HG02763 (cell line): ENCODE results near the gene EIF2AK2.

Source experiments
- ATAC-seq: cut with Tn5 transposase; IDR thresholded peaks from one replicate; pipeline ENCODE4 v1.9.1; 2021; ENCODE audit warnings: mild to moderate bottlenecking, moderate library complexity; ENCODE audit not compliant: unreplicated experiment

Gene EIF2AK2

GRCh38 chr2:37173741-37174140, 17.0 kb upstream of the EIF2AK2 start:
- no peak for ATAC-seq

- ATAC-seq, result no peak
These were observed 14.8 kb upstream of the EIF2AK2 start for GRCh38 chr2:37171624-37171950.

GRCh38 chr2:37168217-37168981, 11.6 kb upstream of the EIF2AK2 start:
- ATAC-seq, result no peak

- ATAC-seq, result no peak
These were observed 10.9 kb upstream of the EIF2AK2 start for GRCh38 chr2:37167636-37168180.

GRCh38 chr2:37164757-37165156, 8.0 kb upstream of the EIF2AK2 start:
- no peak for ATAC-seq

GRCh38 chr2:37156071-37156856, 516 bp downstream of the EIF2AK2 start:
- ATAC-seq, result peak; percentile 8

GRCh38 chr2:37154785-37155184, 2.0 kb downstream of the EIF2AK2 start:
- ATAC-seq, result no peak

GRCh38 chr2:37153224-37153623, 3.6 kb downstream of the EIF2AK2 start:
- no peak for ATAC-seq

- no peak for ATAC-seq
These were observed 7.0 kb downstream of the EIF2AK2 start for GRCh38 chr2:37149626-37150322.

GRCh38 chr2:37148325-37148724, 8.5 kb downstream of the EIF2AK2 start:
- no peak for ATAC-seq

GRCh38 chr2:37146062-37146461, 10.7 kb downstream of the EIF2AK2 start:
- ATAC-seq, result no peak

GRCh38 chr2:37143974-37144373, 12.8 kb downstream of the EIF2AK2 start:
- ATAC-seq, result no peak

- no peak for ATAC-seq
These were observed 14.2 kb downstream of the EIF2AK2 start for GRCh38 chr2:37142546-37142945.

- ATAC-seq, result no peak
These were observed 23.9 kb downstream of the EIF2AK2 start for GRCh38 chr2:37132914-37133313.

- no peak for ATAC-seq
These were observed 31.4 kb downstream of the EIF2AK2 start for GRCh38 chr2:37125416-37125815.

GRCh38 chr2:37119157-37119556, 37.6 kb downstream of the EIF2AK2 start:
- ATAC-seq, result no peak

GRCh38 chr2:37117566-37117965, 39.2 kb downstream of the EIF2AK2 start:
- no peak for ATAC-seq

GRCh38 chr2:37111958-37112357, 44.8 kb downstream of the EIF2AK2 start:
- ATAC-seq, result no peak

- ATAC-seq, result no peak
These were observed 46.2 kb downstream of the EIF2AK2 start for GRCh38 chr2:37110306-37111212.

GRCh38 chr2:37109523-37109922, 47.3 kb downstream of the EIF2AK2 start:
- ATAC-seq, result no peak
